Measurements from ENCODE around the gene HNRNPL.
"Not testable (repeated sequence)": the region's sequence is repeated elsewhere in the genome, so short reads cannot be mapped to it uniquely, and the experiment has no call there.

HNRNPL gene

DNA sequence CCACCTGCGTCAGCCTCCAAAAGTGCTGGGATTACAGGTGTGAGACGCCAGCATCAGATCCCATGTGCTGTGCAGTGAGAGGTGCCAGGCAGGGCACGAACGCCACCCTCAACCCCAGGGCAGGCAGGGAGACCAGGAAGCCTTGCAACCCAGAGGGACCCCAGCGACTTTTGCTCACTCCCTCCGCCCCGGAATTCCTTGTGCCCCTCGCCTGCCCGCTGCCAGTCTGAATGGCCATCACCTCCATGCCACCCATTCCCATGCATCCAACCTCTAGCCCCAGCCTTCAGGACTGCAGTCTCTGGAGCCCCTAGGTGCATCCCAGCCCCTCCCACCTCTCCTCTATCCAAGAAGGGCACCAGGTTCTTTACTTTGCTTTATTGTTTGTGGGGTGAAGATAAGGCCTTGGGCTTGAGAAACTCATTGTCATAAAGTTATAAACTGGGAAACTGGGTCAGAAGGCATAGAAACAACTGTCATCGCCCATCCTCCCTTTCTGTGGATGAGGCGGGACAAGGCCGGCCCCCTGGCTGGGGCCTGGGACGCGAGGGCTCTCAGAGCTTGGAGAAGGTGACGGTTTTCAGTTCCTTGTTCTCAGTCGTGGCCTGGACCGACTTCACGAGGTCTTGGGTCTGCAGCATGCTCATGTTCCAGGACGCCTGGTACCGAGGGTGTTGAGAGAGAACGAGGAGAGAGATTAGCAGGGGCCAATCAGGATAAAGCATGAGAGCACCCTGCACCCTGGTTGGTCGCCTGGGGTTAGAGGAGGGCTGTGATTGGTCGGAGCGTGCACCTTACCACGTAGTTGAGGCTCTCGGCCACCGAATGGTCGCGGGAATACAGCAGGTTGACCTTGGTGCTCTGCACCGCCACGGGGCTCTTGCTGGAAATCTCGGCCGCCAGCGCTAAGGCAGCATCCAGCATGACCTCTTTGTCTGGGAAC, 34.5 kb downstream of the HNRNPL start:
- H3K4me2 ChIP-seq (ENCODE audit: low read length) = no peak overlapping the region
- no peak overlapping the region for H3K27ac ChIP-seq (ENCODE audit: low read depth, low read length)
- peaks cover 16% of the 10 kb centered on the region for H3K36me3 ChIP-seq (ENCODE audit: control insufficient read depth, low read length)
- H3F3A ChIP-seq (ENCODE audit: control insufficient read depth, insufficient read depth) = no peaks in the 10 kb centered on the region
- H4K20me1 ChIP-seq (ENCODE audit: control insufficient read depth, insufficient read depth, low read depth, low read length) = no peaks in the 10 kb centered on the region
- H3K9me2 ChIP-seq (replicated peaks; ENCODE audit: control insufficient read depth, low read length) = no peaks in the 10 kb centered on the region
- no peaks in the 10 kb centered on the region for H3K79me2 ChIP-seq (ENCODE audit: control insufficient read depth, low read length)
- H3K27me3 ChIP-seq (ENCODE audit: control insufficient read depth, low read length) = no peaks in the 10 kb centered on the region
- H3K4me3 ChIP-seq (ENCODE audit: low read length) = no peak overlapping the region
- H3K9me3 ChIP-seq (ENCODE audit: control insufficient read depth, insufficient read depth, low read length) = no peaks in the 10 kb centered on the region
- no peak for TF ChIP-seq EZH2phosphoT487 (IDR thresholded peaks at IDR 0.05; ENCODE audit: borderline replicate concordance, low read length)
- TF ChIP-seq, protein P1, sequence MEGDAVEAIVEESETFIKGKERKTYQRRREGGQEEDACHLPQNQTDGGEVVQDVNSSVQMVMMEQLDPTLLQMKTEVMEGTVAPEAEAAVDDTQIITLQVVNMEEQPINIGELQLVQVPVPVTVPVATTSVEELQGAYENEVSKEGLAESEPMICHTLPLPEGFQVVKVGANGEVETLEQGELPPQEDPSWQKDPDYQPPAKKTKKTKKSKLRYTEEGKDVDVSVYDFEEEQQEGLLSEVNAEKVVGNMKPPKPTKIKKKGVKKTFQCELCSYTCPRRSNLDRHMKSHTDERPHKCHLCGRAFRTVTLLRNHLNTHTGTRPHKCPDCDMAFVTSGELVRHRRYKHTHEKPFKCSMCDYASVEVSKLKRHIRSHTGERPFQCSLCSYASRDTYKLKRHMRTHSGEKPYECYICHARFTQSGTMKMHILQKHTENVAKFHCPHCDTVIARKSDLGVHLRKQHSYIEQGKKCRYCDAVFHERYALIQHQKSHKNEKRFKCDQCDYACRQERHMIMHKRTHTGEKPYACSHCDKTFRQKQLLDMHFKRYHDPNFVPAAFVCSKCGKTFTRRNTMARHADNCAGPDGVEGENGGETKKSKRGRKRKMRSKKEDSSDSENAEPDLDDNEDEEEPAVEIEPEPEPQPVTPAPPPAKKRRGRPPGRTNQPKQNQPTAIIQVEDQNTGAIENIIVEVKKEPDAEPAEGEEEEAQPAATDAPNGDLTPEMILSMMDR (IDR thresholded peaks at IDR 0.05; ENCODE audit: low read depth, low read length, poor library complexity, severe bottlenecking) = no peak
- H3K4me1 ChIP-seq (ENCODE audit: control insufficient read depth, low read length) = no peaks in the 10 kb centered on the region

DNA sequence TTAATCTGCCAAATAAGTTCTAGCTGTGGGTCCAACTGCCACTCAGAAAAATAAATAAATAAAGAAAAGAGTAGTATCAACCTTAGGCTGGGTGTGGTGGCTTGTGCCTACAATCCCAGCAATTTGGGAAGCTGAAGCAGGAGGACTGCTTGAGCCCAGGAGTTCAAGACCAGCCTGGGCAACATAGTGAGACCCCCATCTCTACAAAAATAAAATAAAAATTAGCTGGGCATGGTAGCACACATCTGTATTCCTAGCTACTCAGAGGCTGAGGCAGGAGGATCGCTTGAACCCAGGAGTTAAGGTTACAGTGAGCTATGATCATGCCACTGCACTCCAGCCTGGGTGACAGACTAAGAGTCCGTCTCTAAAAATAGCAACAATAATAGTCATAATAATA, 35.9 kb downstream of the HNRNPL start:
- H3K36me3 ChIP-seq (ENCODE audit: control insufficient read depth, low read length) = peaks cover 16% of the 10 kb centered on the region
- H3K9me3 ChIP-seq (ENCODE audit: control insufficient read depth, insufficient read depth, low read length); H3K9me2 ChIP-seq (replicated peaks; ENCODE audit: control insufficient read depth, low read length); H3K27ac ChIP-seq (ENCODE audit: low read depth, low read length); H3K4me2 ChIP-seq (ENCODE audit: low read length); H3K4me3 ChIP-seq (ENCODE audit: low read length); H3K4me1 ChIP-seq (ENCODE audit: control insufficient read depth, low read length); H3K79me2 ChIP-seq (ENCODE audit: control insufficient read depth, low read length); H3F3A ChIP-seq (ENCODE audit: control insufficient read depth, insufficient read depth); H3K27me3 ChIP-seq (ENCODE audit: control insufficient read depth, low read length); H4K20me1 ChIP-seq (ENCODE audit: control insufficient read depth, insufficient read depth, low read depth, low read length): not testable (repeated sequence)

DNA sequence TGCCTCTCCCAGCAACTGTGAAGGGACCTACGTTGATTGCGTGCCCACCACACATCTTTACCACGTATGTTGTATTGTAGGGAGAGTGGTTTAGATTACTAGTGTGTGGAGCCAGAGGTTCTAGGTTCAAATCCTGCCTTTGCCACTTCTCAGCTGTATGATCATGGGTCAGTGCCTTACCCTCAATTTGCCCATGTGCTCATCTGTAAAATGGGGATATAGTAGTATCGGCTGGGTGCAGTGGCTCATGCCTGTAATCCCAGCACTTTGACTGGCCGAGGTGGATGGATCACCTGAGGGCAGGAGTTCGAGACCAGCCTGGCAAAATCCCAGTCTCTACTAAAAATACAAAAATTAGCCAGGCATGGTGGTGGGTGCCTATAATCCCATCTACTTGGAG, 36.5 kb downstream of the HNRNPL start:
- Histone ChIP-seq H3K9me2 (replicated peaks; ENCODE audit: control insufficient read depth, low read length) (no peaks in the 10 kb centered on the region), H3K4me1 (ENCODE audit: control insufficient read depth, low read length) (no peaks in the 10 kb centered on the region), H3K27ac (ENCODE audit: low read depth, low read length) (no peak overlapping the region), H3K4me2 (ENCODE audit: low read length) (no peak overlapping the region), H3K9me3 (ENCODE audit: control insufficient read depth, insufficient read depth, low read length) (no peaks in the 10 kb centered on the region), H3K79me2 (ENCODE audit: control insufficient read depth, low read length) (no peaks in the 10 kb centered on the region), H3K4me3 (ENCODE audit: low read length) (no peak overlapping the region), H4K20me1 (ENCODE audit: control insufficient read depth, insufficient read depth, low read depth, low read length) (no peaks in the 10 kb centered on the region), H3F3A (ENCODE audit: control insufficient read depth, insufficient read depth) (no peaks in the 10 kb centered on the region), H3K27me3 (ENCODE audit: control insufficient read depth, low read length) (no peaks in the 10 kb centered on the region), H3K36me3 (ENCODE audit: control insufficient read depth, low read length) (peaks cover 16% of the 10 kb centered on the region)
- TF ChIP-seq, protein P1 (IDR thresholded peaks at IDR 0.05; ENCODE audit: low read depth, low read length, poor library complexity, severe bottlenecking) = no peak
- TF ChIP-seq EZH2phosphoT487 (IDR thresholded peaks at IDR 0.05; ENCODE audit: borderline replicate concordance, low read length) = no peak

DNA sequence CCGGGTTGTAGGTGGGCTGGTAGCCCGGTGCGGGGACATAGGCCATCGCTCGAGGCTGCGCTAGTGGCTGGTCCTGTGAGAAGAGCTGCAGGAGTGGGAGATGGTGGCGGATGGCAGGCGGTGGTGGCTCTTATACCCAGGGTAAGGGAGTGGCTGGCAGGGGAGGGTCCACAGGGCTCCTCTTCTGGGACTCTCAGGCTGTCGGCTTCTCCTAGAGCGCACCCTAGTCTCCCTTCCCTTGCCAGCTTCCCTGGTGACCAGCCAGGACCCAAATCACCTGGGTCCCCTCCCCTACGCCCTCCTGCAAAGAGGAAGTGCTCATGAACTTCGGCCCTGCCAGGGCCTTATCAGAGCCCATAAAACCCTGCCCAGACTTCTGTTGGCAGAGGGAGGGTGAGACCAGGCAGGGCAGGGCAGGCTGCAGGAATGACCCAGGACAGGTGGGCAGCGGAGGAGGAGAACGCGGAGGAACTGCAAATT, 36.9 kb downstream of the HNRNPL start, which contains the start of gene LGALS4:
LGALS4 (minus strand) TSS at position 105 of the 480 bp plus-strand sequence; CDS start at position 46, 59 bp downstream.
- Histone ChIP-seq H3K9me3 (ENCODE audit: control insufficient read depth, insufficient read depth, low read length) (no peaks in the 10 kb centered on the region), H3F3A (ENCODE audit: control insufficient read depth, insufficient read depth) (no peaks in the 10 kb centered on the region), H3K27ac (ENCODE audit: low read depth, low read length) (no peak within 1 kb of the TSS), H3K4me3 (ENCODE audit: low read length) (no peak within 1 kb of the TSS), H3K4me1 (ENCODE audit: control insufficient read depth, low read length) (no peaks in the 10 kb centered on the region), H3K27me3 (ENCODE audit: control insufficient read depth, low read length) (no peaks in the 10 kb centered on the region), H3K36me3 (ENCODE audit: control insufficient read depth, low read length) (peaks cover 16% of the 10 kb centered on the region), H3K79me2 (ENCODE audit: control insufficient read depth, low read length) (no peaks in the 10 kb centered on the region), H4K20me1 (ENCODE audit: control insufficient read depth, insufficient read depth, low read depth, low read length) (no peaks in the 10 kb centered on the region), H3K4me2 (ENCODE audit: low read length) (no peak within 1 kb of the TSS), H3K9me2 (replicated peaks; ENCODE audit: control insufficient read depth, low read length) (no peaks in the 10 kb centered on the region)
- TF ChIP-seq, protein P1 (IDR thresholded peaks at IDR 0.05; ENCODE audit: low read depth, low read length, poor library complexity, severe bottlenecking) = no peak
- no peak for TF ChIP-seq EZH2phosphoT487 (IDR thresholded peaks at IDR 0.05; ENCODE audit: borderline replicate concordance, low read length)
